HPDE6-E6E7 (cell line): Measurements from ENCODE around the gene NRIP1.
A peak's percentile ranks its signal among the peaks of the same experiment; 100 is the strongest.

Experiments used
- DNase-seq: peaks from one replicate; pipeline ENCODE4 v3.0.0; 2011; ENCODE audit warnings: missing footprints; ENCODE audit errors: extremely low spot score

NRIP1 gene, protein sequence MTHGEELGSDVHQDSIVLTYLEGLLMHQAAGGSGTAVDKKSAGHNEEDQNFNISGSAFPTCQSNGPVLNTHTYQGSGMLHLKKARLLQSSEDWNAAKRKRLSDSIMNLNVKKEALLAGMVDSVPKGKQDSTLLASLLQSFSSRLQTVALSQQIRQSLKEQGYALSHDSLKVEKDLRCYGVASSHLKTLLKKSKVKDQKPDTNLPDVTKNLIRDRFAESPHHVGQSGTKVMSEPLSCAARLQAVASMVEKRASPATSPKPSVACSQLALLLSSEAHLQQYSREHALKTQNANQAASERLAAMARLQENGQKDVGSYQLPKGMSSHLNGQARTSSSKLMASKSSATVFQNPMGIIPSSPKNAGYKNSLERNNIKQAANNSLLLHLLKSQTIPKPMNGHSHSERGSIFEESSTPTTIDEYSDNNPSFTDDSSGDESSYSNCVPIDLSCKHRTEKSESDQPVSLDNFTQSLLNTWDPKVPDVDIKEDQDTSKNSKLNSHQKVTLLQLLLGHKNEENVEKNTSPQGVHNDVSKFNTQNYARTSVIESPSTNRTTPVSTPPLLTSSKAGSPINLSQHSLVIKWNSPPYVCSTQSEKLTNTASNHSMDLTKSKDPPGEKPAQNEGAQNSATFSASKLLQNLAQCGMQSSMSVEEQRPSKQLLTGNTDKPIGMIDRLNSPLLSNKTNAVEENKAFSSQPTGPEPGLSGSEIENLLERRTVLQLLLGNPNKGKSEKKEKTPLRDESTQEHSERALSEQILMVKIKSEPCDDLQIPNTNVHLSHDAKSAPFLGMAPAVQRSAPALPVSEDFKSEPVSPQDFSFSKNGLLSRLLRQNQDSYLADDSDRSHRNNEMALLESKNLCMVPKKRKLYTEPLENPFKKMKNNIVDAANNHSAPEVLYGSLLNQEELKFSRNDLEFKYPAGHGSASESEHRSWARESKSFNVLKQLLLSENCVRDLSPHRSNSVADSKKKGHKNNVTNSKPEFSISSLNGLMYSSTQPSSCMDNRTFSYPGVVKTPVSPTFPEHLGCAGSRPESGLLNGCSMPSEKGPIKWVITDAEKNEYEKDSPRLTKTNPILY (N-terminal part only)

GRCh38 chr21:15064576-15065391 lies at the start of gene NRIP1:
TSS of gene NRIP1 (minus strand) at chr21:15065000. CDS start at chr21:14968192, 96,808 bp downstream.
- DNase-seq: peak; percentile 63

GRCh38 chr21:15112858-15113257 lies 48.1 kb upstream of the NRIP1 start:
- no peak for DNase-seq

- no peak for DNase-seq
Measured at GRCh38 chr21:15108801-15109200, 44.0 kb upstream of the NRIP1 start.

- DNase-seq: no peak
Measured at GRCh38 chr21:15104470-15104869, 39.7 kb upstream of the NRIP1 start.

- DNase-seq: no peak
Measured at GRCh38 chr21:15098908-15099307, 34.1 kb upstream of the NRIP1 start.

DNA sequence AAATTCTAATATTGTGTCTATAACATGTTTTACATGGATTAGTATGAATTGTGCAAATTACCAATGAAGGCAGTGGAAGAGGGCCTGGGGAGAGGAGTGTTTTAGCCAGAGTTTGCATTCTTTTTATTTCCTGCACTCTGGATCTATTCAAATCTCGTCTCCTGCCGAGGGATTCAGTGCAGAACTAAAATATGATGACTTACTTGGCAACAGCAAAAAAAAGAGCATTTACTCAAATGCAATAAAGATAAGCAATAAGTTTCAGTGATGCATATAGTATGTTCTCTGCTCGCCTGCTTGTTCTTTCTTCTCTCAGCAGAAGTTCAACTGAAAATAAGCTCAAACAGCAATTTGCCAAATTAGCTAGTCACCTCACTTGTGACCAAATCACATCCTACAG lies 33.4 kb upstream of the NRIP1 start:
- no peak for DNase-seq

DNA sequence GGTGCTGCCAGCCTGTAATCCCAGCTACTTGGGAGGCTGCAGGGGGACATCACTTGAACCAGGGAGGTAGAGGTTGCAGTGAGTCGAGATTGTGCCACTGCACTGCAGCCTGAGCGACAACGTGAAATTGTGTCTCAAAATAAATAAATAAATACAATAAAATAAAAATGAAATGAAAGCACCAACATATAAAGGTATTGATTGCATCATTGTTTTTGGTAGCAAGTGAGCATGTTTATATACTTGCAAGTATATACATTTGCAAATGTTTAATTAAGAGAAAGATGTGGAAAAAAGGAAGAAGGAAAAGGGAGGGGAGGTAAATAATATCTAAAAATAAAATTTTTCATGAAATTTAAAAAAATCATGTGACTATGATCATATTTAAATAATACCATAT lies 32.8 kb upstream of the NRIP1 start:
- DNase-seq: no peak

GRCh38 chr21:15096146-15096545 lies 31.3 kb upstream of the NRIP1 start:
- DNase-seq: no peak

- no peak for DNase-seq
Measured at GRCh38 chr21:15095326-15095725, 30.5 kb upstream of the NRIP1 start.

DNA sequence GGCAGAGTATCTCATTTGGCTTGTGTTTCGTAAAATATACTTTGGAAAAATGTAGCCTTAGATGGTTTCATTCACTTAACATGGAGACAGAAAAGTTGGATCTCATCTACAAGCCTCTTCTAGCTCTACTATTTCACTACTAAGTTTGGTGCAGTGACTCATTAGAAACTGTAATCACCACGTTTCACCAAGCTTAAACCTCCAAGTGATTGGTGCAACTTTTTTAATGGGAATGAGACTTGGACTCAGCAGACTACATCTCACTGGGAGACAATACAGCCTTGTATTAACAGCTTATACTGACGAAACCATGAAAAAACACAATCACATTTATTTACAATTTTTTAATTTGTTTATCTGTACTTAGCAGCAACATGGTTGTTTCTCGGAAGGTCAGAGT lies 29.9 kb upstream of the NRIP1 start:
- no peak for DNase-seq

DNA sequence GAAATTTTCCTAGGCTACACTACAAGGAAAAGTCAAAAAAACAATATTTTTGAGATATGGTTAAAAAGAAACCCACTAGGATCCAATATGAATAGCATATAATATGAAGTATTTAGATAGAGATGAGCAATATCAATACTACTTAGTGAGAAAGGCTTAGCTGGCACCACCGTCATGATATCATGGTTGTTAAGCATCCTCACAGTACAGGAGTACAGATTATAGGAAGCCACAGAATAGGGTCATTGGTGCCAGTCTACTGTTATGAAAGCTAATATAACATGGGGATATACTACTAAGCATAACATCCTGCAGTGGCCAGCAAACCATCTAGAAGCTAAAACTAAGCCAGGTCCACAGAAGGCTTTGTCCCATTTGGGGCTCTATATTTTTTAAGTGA lies 28.4 kb upstream of the NRIP1 start:
- DNase-seq: no peak

DNA sequence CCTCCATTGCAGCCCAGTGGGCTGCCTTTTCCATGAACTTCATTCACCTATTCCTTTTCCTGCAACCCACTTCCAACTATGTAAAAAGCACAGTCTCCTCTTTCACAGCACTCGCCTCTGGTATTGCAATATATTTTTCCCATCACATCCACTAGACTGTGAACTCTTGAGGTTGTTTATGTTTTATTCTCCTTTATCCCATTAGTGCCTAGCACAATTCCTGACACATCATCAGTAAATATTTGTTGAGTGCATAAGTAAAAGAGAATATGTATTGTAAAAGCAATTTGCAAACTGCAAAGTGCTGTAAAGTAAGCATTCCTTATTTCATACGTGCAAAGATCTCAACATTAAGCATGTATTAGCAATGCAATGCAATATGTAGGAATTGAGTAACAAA lies 27.9 kb upstream of the NRIP1 start:
- DNase-seq: no peak

GRCh38 chr21:15090390-15090789 lies 25.6 kb upstream of the NRIP1 start:
- DNase-seq: no peak

DNA sequence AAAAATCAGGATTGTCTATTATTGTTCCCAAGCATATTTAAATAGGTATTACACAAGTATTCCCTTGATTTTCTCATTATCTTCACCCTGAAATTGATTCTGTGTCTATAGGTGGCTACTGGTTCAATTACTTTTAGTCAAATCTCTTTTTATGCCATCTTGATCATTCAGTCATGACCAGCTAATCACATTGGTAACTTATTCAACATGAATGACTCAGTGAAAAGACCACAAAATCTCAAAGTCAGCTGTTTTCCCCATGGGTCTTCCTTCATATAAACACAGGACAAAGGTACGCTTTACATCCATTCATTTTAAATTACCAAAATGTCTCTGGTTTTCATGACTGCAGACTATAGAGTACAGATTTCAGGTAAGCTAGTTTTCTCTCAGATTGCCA lies 23.7 kb upstream of the NRIP1 start:
- DNase-seq: no peak

DNA sequence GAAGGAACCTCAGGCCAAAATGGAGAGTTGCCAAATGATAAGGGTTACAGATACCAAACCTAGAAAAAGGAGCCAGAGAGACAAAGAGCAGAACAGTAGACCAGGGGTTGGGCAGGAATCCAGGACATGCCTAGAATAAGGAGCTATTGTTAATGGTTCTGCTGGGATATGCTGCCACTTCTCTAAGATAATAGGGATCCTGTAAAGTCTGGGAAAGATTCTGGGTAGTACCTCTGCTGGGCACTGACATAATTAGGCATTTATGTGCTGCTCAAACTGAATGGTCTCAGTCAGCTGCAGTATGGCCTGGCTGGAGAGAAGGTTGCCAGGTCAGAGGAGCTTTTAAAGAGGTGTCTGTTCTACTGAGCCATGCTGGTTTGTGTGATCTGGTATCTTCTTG lies 19.9 kb upstream of the NRIP1 start:
- no peak for DNase-seq

DNA sequence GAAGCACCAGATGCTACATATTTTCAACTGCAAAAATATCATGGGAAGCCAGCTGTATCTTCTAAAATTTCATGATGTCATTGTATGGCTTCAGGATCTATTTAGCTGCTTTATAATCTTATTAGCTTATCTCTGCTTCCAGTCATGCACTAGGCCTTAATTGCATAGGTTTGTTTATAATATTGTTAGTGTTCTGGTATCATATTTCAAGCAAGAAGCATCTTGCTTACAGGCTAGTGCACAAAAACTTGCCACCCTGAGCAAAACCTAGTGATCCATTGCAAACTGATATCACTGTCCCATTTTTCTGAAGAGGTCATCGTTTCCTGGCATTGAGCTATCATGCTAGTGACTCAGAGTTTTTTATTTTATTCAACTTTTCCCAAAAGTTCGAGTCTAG lies 15.7 kb upstream of the NRIP1 start:
- no peak for DNase-seq

DNA sequence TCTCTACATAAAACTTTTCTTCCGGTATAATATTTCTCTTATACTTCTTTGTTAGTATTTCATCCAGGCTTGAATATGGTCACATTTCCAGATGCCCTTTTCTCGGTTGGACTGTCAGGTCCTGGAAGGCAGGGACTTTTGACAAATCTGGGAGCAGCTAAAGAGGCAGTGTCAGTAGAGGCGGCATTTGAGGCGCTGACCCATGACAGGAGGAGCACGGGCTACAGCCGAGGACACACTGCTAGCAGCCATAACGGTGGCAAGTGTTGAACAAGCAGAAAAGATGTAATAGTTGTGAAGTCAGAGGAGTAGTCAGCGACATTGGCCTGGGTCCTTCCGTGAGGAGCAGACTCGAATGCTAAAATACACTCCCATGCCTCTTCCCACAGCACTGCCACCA lies 14.5 kb upstream of the NRIP1 start:
- DNase-seq: no peak

GRCh38 chr21:15078180-15078579 lies 13.4 kb upstream of the NRIP1 start:
- no peak for DNase-seq

- no peak for DNase-seq
Measured at GRCh38 chr21:15077529-15078145, 12.8 kb upstream of the NRIP1 start.

DNA sequence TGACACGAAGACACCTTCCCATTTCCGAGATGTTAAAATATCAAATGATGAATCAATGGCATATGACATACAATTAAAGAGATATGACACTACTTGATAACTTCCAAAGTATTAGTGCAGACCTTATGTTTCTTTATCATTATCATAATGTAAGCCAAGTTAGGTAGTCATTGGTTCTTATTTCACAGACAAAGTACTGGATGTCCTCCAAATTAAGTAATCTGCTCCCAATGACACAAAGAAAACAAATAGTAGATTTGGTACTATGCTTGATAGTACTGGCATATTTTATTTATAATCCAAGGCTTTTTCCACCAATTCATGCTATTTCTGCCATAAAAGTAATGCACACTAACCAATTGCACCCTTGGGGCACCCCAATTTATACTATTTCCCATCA lies 11.9 kb upstream of the NRIP1 start:
- no peak for DNase-seq

DNA sequence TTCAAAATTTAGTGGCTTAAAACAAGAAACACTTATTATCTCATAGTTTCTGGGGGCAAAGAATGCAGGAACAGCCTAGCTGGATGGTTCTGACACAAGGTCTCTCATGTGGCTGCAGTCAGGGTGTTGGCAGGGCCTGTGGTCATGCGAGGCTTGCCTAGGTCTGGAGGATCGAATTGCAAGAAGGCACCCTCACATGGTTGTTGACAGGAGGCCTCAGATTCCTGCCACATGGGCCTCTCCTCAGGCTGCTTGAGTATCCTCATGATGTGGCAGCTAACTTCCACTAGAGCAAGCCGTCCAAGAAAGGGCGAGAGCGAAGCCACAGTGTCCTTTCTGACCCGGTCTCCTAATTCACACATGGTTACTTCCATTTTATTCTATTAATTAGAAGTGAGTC lies 6.2 kb upstream of the NRIP1 start:
- no peak for DNase-seq
